MCF 10A (cell line): ENCODE data around the gene FRMPD4. TPM values are rescaled to one million over a fixed set of nuclear protein-coding genes. Genes with fewer than 3 reads are reported as not detected.

ENCODE experiments used
- BruUV-seq: library from RNA; stranded (reverse); fragments of 400-500 nt; replicated peaks from 2 replicates; lab custom pipeline; 2021; lab: Mats Ljungman, UMichigan
- CTCF ChIA-PET: fragments of 300-600 bp; sonication (Branson Sonifier 250); formaldehyde crosslinking; extraction: SDS; loops from one replicate; lab custom pipeline; 2021; ENCODE audit warnings: antibody characterized with exemption, inconsistent platforms; lab: Yijun Ruan, JAX
- POLR2A ChIA-PET: fragments of 300-600, 350-650 bp; sonication (Branson Sonifier 250); formaldehyde crosslinking; extraction: SDS; loops from one replicate; lab custom pipeline; 2020; ENCODE audit warnings: antibody characterized with exemption, inconsistent platforms; lab: Yijun Ruan, JAX
- DNase-seq: peaks from one replicate; pipeline ENCODE4 v3.0.0-alpha.2; 2018; ENCODE audit not compliant: unreplicated experiment
- H3K27ac Mint-ChIP-seq: one replicate; pipeline ENCODE4 v1.8.0; 2022; ENCODE audit warnings: mild to moderate bottlenecking, low read depth, mixed read lengths; ENCODE audit not compliant: unreplicated experiment
- H3K27me3 Mint-ChIP-seq: one replicate; pipeline ENCODE4 v1.8.0; 2022; ENCODE audit warnings: mixed read lengths; ENCODE audit not compliant: insufficient read depth, unreplicated experiment
- H3K36me3 Mint-ChIP-seq: one replicate; pipeline ENCODE4 v1.8.0; 2022; ENCODE audit warnings: mild to moderate bottlenecking, moderate library complexity, mixed read lengths; ENCODE audit not compliant: insufficient read depth, unreplicated experiment
- H3K4me1 Mint-ChIP-seq: one replicate; pipeline ENCODE4 v1.8.0; 2022; ENCODE audit warnings: mixed read lengths; ENCODE audit not compliant: insufficient read depth, unreplicated experiment
- H3K4me3 Mint-ChIP-seq: one replicate; pipeline ENCODE4 v1.8.0; 2022; ENCODE audit warnings: mild to moderate bottlenecking, moderate library complexity, mixed read lengths; ENCODE audit not compliant: unreplicated experiment
- H3K9me3 Mint-ChIP-seq: one replicate; pipeline ENCODE4 v1.8.0; 2022; ENCODE audit warnings: mixed read lengths; ENCODE audit not compliant: unreplicated experiment
- intact Hi-C: fragments of 100-400 bp; cut with micrococcal nuclease; formaldehyde crosslinking; loops from 2 replicates; pipeline ENCODE4 v1.14.1; 2022
- total RNA-seq: library from RNA; stranded (reverse); gene quantifications from 2 replicates; pipeline ENCODE4 v1.2.3, GENCODE V29; 2022
- TF ChIP-seq, protein P1 (sequence below): fragments of 200-600 bp; IDR thresholded peaks from one replicate; pipeline ENCODE4 v1.8.0; 2022; ENCODE audit warnings: antibody characterized with exemption, mild to moderate bottlenecking; ENCODE audit not compliant: unreplicated experiment

FRMPD4 gene
- total RNA-seq, 1 experiment from 2014 or later: not detected

DNA sequence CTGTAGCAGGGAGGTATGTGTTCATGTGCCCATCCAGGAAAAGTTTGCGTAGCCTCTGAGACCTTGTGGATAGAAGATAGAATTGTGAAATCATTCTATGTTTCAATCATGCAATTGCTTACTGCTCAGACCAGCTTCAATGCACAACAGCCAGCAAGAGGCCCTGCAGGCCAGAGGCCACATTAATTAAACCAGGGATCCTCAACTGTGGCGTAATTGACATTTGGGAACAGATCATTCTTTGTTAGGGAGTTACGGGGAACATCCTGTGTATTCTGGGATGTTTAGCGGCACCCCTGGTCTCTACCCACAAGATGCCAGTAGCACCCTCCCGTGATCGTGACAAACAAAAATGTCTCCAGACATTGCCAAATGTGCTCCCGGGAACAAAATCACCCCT, 566.4 kb downstream of the FRMPD4 start:
- H3K27ac Mint-ChIP-seq: no peak overlapping the region
- no peaks in the 10 kb centered on the region for H3K9me3 Mint-ChIP-seq
- BruUV-seq: no TSS peak
- intact Hi-C loops: loop anchor here (5.0 to 10.0 kb wide), 4 partner anchors 68 to 740 kb away; no protein-coding TSS in a partner anchor
- ChIA-PET CTCF (interaction anchor here (0.6 to 1.1 kb wide), 2 partner anchors 203 to 630 kb away, joined by 3 read pairs; no protein-coding TSS in a partner anchor), POLR2A (no interaction called here)
- no peaks in the 10 kb centered on the region for H3K36me3 Mint-ChIP-seq
- no peak for DNase-seq
- H3K27me3 Mint-ChIP-seq: peaks cover 35% of the 10 kb centered on the region
- TF ChIP-seq, protein P1, sequence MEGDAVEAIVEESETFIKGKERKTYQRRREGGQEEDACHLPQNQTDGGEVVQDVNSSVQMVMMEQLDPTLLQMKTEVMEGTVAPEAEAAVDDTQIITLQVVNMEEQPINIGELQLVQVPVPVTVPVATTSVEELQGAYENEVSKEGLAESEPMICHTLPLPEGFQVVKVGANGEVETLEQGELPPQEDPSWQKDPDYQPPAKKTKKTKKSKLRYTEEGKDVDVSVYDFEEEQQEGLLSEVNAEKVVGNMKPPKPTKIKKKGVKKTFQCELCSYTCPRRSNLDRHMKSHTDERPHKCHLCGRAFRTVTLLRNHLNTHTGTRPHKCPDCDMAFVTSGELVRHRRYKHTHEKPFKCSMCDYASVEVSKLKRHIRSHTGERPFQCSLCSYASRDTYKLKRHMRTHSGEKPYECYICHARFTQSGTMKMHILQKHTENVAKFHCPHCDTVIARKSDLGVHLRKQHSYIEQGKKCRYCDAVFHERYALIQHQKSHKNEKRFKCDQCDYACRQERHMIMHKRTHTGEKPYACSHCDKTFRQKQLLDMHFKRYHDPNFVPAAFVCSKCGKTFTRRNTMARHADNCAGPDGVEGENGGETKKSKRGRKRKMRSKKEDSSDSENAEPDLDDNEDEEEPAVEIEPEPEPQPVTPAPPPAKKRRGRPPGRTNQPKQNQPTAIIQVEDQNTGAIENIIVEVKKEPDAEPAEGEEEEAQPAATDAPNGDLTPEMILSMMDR: no peak
- no peaks in the 10 kb centered on the region for H3K4me1 Mint-ChIP-seq
- no peak overlapping the region for H3K4me3 Mint-ChIP-seq

DNA sequence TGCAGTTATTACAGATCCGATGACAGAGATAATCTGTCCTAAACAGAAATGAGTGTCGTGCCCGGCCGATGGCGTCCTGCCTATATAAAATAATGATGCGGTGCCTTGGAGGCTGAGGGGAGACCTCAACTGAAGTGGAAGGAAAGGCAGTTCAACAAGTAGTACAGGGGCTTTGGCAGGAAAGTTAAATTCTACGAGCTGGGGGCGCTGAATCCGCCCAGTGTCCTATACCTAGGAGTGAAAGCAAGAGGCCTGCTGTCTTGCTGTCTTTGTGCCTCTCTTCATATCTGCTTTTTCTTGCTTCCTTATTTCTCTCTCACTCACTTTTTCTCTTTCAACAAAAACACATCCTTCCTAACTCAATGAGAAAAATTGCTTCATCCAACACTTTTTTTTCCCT, 570.8 kb downstream of the FRMPD4 start:
- DNase-seq: no peak
- H3K27ac Mint-ChIP-seq: no peak overlapping the region
- H3K9me3 Mint-ChIP-seq: no peaks in the 10 kb centered on the region
- H3K36me3 Mint-ChIP-seq: no peaks in the 10 kb centered on the region
- peaks cover 33% of the 10 kb centered on the region for H3K27me3 Mint-ChIP-seq
- POLR2A ChIA-PET: no interaction called here
- no TSS peak for BruUV-seq
- intact Hi-C loops: loop anchor here (10.0 kb wide), 1 partner anchor 744 kb away; no protein-coding TSS in a partner anchor
- H3K4me1 Mint-ChIP-seq: no peaks in the 10 kb centered on the region
- CTCF ChIA-PET: no interaction called here
- no peak overlapping the region for H3K4me3 Mint-ChIP-seq
- TF ChIP-seq, protein P1: no peak

DNA sequence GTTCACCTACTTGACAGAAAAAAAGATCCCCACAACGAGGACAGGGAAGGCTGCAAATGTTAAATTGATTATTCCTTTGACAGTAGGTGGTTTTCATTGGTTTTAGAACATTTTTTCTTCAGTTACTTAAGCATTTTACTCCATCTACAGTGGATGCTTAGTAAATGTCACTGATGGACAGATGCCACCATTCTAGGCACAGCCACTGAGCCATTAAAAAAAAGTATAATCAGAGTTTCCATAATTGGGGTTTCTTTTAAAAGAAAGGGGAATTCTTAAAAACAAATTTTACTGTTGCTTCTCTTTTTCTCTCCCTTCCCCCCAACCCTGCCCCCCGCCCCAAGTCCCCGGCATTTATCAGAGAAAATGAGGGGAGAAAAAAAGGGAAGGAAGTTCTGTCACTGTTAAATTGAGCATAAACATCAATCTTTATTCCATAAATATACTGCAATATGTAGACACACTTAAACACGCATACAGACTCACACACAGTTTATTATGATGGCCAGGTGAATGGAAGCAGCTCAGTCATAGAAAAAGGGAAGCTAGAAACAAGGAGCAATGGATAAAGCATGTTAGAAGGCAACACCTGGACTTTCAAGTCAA, 573.3 kb downstream of the FRMPD4 start:
- Mint-ChIP-seq H3K27me3 (peaks cover 17% of the 10 kb centered on the region), H3K4me1 (no peaks in the 10 kb centered on the region), H3K9me3 (no peaks in the 10 kb centered on the region), H3K36me3 (no peaks in the 10 kb centered on the region), H3K27ac (no peak overlapping the region), H3K4me3 (no peak overlapping the region)
- ChIA-PET POLR2A (no interaction called here), CTCF (interaction anchor here (1.8 kb wide), 1 partner anchor 10 kb away, joined by 15 read pairs; no protein-coding TSS in a partner anchor)
- TF ChIP-seq, protein P1: no peak
- intact Hi-C loops: no loop called here
- no peak for DNase-seq
- BruUV-seq: no TSS peak

- Mint-ChIP-seq H3K36me3 (no peaks in the 10 kb centered on the region), H3K4me3 (no peak overlapping the region), H3K27me3 (peaks cover 62% of the 10 kb centered on the region), H3K27ac (no peak overlapping the region), H3K9me3 (no peaks in the 10 kb centered on the region), H3K4me1 (no peaks in the 10 kb centered on the region)
- TF ChIP-seq, protein P1: no peak
- CTCF ChIA-PET: interaction anchor here (0.7 kb wide), 1 partner anchor 14 kb away, joined by 3 read pairs; no protein-coding TSS in a partner anchor
- DNase-seq: no peak
- no TSS peak for BruUV-seq
- intact Hi-C loops: no loop called here
- POLR2A ChIA-PET: no interaction called here
Observed at GRCh38 chrX:12716574-12716973, 578.3 kb downstream of the FRMPD4 start.
